ENCODE results near the gene ZIC4. TPM values are rescaled to one million over a fixed set of nuclear protein-coding genes. Genes with fewer than 3 reads are reported as not detected.
A peak's percentile ranks its signal among the peaks of the same experiment; 100 is the strongest.

ZIC4 gene
- total and polyA plus RNA-seq, 2 of the 8 experiments (the other 6 are each of a cell fraction or from before 2014, with no cell fraction given) = 0.03 to 0.13 TPM

DNA sequence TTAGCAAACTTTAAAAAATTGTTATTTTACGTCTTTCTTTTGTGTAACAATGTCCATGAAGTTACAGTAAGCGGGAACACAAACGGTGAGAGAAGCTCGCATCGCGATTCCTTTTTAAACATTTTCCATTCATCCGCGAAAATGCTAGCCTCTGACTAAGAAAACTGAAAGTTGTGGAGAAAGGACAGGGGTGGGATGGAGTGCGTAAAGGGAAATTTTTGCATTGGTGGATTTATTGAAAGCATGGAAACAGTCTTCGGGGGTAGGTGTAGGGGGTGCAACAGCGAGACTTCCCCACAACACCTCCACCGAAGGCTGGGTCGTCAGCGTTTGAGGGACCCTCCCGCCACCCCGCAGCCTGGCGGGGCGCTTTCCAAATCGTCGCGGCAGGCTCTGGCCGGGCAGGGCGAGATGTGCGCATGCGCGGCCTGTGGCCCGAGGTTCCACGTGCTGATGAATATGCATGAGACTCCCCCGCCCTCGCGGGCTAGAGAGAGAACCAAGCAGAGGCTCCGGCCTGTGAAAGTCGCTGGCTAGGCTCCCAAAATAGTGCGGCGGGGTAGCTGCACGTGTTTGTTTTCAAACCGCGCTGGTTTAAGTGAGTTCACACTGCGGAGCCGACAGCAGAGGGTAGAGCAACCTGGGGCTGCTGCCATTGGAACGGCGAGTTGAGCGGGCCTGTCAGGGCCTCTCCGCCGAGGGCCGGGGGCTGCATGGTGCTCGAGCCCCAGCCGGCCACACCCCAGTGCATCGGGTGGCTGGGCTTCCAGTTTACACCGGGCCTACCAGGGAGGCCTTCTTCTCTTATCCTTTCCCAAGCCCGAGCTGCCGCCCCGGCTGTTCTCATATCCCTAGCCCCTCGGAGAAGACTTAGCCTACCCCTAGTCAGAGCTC is 12.7 kb upstream of the ZIC4 start:
- Histone ChIP-seq H4K91ac (replicated peaks; ENCODE audit: insufficient read length, low read length) (no peak overlapping the region), H3K4me2 (ENCODE audit: insufficient read depth in 1 of 2, low read depth in 2 of 2, low read length in 2 of 2) (peak overlapping the region; percentile 68 to 88), H2BK12ac (ENCODE audit: low read depth, low read length) (no peak overlapping the region), H2BK5ac (ENCODE audit: low read depth, low read length) (no peak overlapping the region), H4K8ac (ENCODE audit: extremely low read depth, insufficient read depth, low read length) (peak overlapping the region; percentile 19; the same call in 1 of the 2 replicates), H3K23me2 (ENCODE audit: low read depth, low read length) (peaks cover 6% of the 10 kb centered on the region; the same call in 1 of the 2 replicates), H3K79me1 (ENCODE audit: low read depth, low read length) (no peaks in the 10 kb centered on the region), H3K36me3 (ENCODE audit: control insufficient read depth in 2 of 4, insufficient read depth in 4 of 4, low read length in 3 of 4) (peaks cover 0 to 3% (median 0%) of the 10 kb centered on the region in 4 experiments; a peak in 1 of 8 replicates), H3K27me3 (replicated peaks in 1 of 4; ENCODE audit: control insufficient read depth in 3 of 4, extremely low read depth in 1 of 4, insufficient read depth in 3 of 4, low read length in 3 of 4) (peaks cover 80 to 99% (median 90%) of the 10 kb centered on the region in 4 experiments), H4K20me1 (replicated peaks in 1 of 2; ENCODE audit: control insufficient read depth in 1 of 2, insufficient read depth in 2 of 2, low read length in 2 of 2) (peaks cover 5 to 9% of the 10 kb centered on the region in 2 experiments), H2BK15ac (ENCODE audit: low read length) (no peak overlapping the region), H2BK120ac (replicated peaks; ENCODE audit: low read depth, low read length) (no peak overlapping the region), H3K18ac (ENCODE audit: extremely low read depth, low read length) (no peak overlapping the region), H2AFZ (ENCODE audit: low read length) (no peak overlapping the region), H3K4me1 (replicated peaks in 1 of 4; ENCODE audit: control insufficient read depth in 3 of 4, insufficient read depth in 4 of 4, low read length in 3 of 4) (peaks cover 13 to 33% (median 16%) of the 10 kb centered on the region in 4 experiments), H3K4me3 (ENCODE audit: extremely low read depth in 1 of 4, insufficient read depth in 2 of 4, low read depth in 3 of 4, low read length in 4 of 4) (peak overlapping the region; percentile 38 to 58 (median 44)), H3K14ac (ENCODE audit: insufficient read length) (no peak overlapping the region), H3K4ac (replicated peaks; ENCODE audit: insufficient read length, low read depth, low read length) (no peak overlapping the region), H3K27ac (ENCODE audit: low read depth, low read length) (no peak overlapping the region), H3K56ac (replicated peaks; ENCODE audit: insufficient read length, low read depth, low read length) (no peak overlapping the region), H3K9me3 (ENCODE audit: insufficient read depth in 2 of 2, low read depth in 1 of 2, low read length in 1 of 2) (no peaks in the 10 kb centered on the region), H3K9ac (replicated peaks in 1 of 4; ENCODE audit: extremely low read depth in 1 of 4, low read depth in 3 of 4, low read length in 3 of 4) (peak overlapping the region in 1 of 4 experiments; percentile 8; a peak in 1 of 7 replicates), H2BK20ac (ENCODE audit: low read length) (0 out of 2 replicates have a peak overlapping the region, but pooled peaks have one; percentile 68), H3K23ac (ENCODE audit: insufficient read length) (no peak overlapping the region), H3K79me2 (ENCODE audit: control insufficient read depth in 1 of 2, insufficient read depth in 2 of 2, low read length in 2 of 2) (no peaks in the 10 kb centered on the region), H4K5ac (ENCODE audit: insufficient read length, low read depth, low read length) (no peak overlapping the region), H2AK5ac (ENCODE audit: low read depth, low read length) (no peak overlapping the region)
- CTCF ChIA-PET (ENCODE audit: partially characterized antibody) = interaction anchor here (1.2 to 17.2 kb wide), 5 partner anchors 26 to 299 kb away, joined by 3 to 485 read pairs (median 6); partner anchors contain the start of gene ZIC4
- WGBS, 2 experiments (ENCODE audit: extremely low coverage in 1 of 2, insufficient coverage in 1 of 2, insufficient read length in 1 of 2, insufficient replicate concordance in 2 of 2, low coverage in 1 of 2, low lambda C conversion rate in 2 of 2, missing lambda C conversion rate in 1 of 2) = 1% methylated on average over 53 of the region's 54 CpGs; no CpG with 5 or more reads in 1 of the 2 experiments
- peak; percentile 92 to 94 for DNase-seq (ENCODE audit: low read depth in 1 of 2, low spot score in 2 of 2)
- FAIRE-seq = peak; percentile 92
- POLR2A ChIA-PET (ENCODE audit: partially characterized antibody) = interaction anchor here (0.6 to 1.7 kb wide), 6 partner anchors 21 to 65 kb away, joined by 3 to 4 read pairs (median 3); no protein-coding TSS in a partner anchor
- TF ChIP-seq RAD21 (IDR thresholded peaks at IDR 0.05 in 1 of 2, conservative IDR thresholded peaks at IDR 0.05 in 1 of 2; ENCODE audit: low read depth in 2 of 2, low read length in 2 of 2) = no peak
- no peak for TF ChIP-seq NANOG (IDR thresholded peaks at IDR 0.05; ENCODE audit: insufficient read depth, low read depth, low read length, poor library complexity, severe bottlenecking)
- TF ChIP-seq, protein P1, sequence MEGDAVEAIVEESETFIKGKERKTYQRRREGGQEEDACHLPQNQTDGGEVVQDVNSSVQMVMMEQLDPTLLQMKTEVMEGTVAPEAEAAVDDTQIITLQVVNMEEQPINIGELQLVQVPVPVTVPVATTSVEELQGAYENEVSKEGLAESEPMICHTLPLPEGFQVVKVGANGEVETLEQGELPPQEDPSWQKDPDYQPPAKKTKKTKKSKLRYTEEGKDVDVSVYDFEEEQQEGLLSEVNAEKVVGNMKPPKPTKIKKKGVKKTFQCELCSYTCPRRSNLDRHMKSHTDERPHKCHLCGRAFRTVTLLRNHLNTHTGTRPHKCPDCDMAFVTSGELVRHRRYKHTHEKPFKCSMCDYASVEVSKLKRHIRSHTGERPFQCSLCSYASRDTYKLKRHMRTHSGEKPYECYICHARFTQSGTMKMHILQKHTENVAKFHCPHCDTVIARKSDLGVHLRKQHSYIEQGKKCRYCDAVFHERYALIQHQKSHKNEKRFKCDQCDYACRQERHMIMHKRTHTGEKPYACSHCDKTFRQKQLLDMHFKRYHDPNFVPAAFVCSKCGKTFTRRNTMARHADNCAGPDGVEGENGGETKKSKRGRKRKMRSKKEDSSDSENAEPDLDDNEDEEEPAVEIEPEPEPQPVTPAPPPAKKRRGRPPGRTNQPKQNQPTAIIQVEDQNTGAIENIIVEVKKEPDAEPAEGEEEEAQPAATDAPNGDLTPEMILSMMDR (IDR thresholded peaks at IDR 0.05; ENCODE audit: control extremely low read depth in 1 of 3, insufficient read depth in 1 of 3, low read depth in 1 of 3, low read length in 3 of 3) = no peak
- peak; percentile 47 for TF ChIP-seq ASH2L (IDR thresholded peaks at IDR 0.05; ENCODE audit: low read length)
- TF ChIP-seq SP4 (IDR thresholded peaks at IDR 0.05; ENCODE audit: low read length) = no peak; the same call in 1 of the 2 replicates
- TF ChIP-seq MAFK (IDR thresholded peaks at IDR 0.05; ENCODE audit: low read depth, low read length) = no peak

All from H1 (cell line).